SK-N-SH (cell line): ENCODE results near the gene CDCA3. TPM values are rescaled to one million over a fixed set of nuclear protein-coding genes. Genes with fewer than 3 reads are reported as not detected.
A peak's percentile ranks its signal among the peaks of the same experiment; 100 is the strongest.

ENCODE experiments used
- CTCF ChIA-PET: fragments of 300-600, 350-600 bp; formaldehyde crosslinking; extraction: SDS; loops from one replicate; lab custom pipeline; 2021; lab: Yijun Ruan, JAX
- POLR2A ChIA-PET: fragments of 350-600 bp; sonication (Branson Sonifier 250); formaldehyde crosslinking; extraction: SDS; loops from one replicate; lab custom pipeline; 2020; ENCODE audit warnings: antibody characterized with exemption, inconsistent platforms; lab: Yijun Ruan, JAX
- DNase-seq: peaks from one replicate; pipeline ENCODE4 v3.0.0; 2012
- H2AFZ ChIP-seq: fragments of 200-600 bp; sonication (generic); 2 replicates; pipeline ENCODE4 v1.8.1; 2016; ENCODE audit warnings: antibody characterized with exemption, mild to moderate bottlenecking, low read depth
- H3F3A ChIP-seq: fragments of 200-600 bp; sonication (generic); replicated peaks from 2 replicates; pipeline ENCODE3; 2016; ENCODE audit warnings: antibody characterized with exemption, mild to moderate bottlenecking; ENCODE audit not compliant: insufficient read depth
- H3K27ac ChIP-seq, 2 experiments: fragments of 200-500 bp in 1 of 2; fragments of 200-600 bp in 1 of 2; sonication (Bioruptor generic) in 1 of 2; sonication (generic), shearing (Covaris generic) in 1 of 2; 2 replicates each; pipeline versions ENCODE4 v1.5.1 to v1.6.1; 2014 to 2016; ENCODE audit warnings: low read depth in 2 of 2, inconsistent platforms in 1 of 2, low read length in 1 of 2, mild to moderate bottlenecking in 1 of 2, mixed read lengths in 1 of 2
- H3K27me3 ChIP-seq: fragments of 200-600 bp; sonication (generic), shearing (Covaris generic); 2 replicates; pipeline ENCODE4 v1.6.1; 2016; ENCODE audit warnings: mixed run types; ENCODE audit not compliant: insufficient read depth
- H3K36me3 ChIP-seq, 2 experiments: fragments of 200-500 bp in 1 of 2; fragments of 200-600 bp in 1 of 2; sonication (Bioruptor generic) in 1 of 2; sonication (generic) in 1 of 2; replicated peaks in 1 of 2; 2 replicates each; pipeline versions ENCODE3 to v1.5.1; 2014 to 2016; ENCODE audit warnings: low read length in 1 of 2, mild to moderate bottlenecking in 1 of 2; ENCODE audit not compliant: insufficient read depth in 2 of 2, control insufficient read depth in 1 of 2
- H3K4me1 ChIP-seq, 2 experiments: fragments of 200-500 bp in 1 of 2; fragments of 200-600 bp in 1 of 2; sonication (Bioruptor generic) in 1 of 2; sonication (generic), shearing (Covaris generic) in 1 of 2; 2 replicates each; pipeline versions ENCODE4 v1.5.1 to v1.6.1; 2014 to 2016; ENCODE audit warnings: low read depth in 1 of 2, low read length in 1 of 2, mixed run types in 1 of 2; ENCODE audit not compliant: insufficient read depth in 2 of 2, control insufficient read depth in 1 of 2
- H3K4me2 ChIP-seq: fragments of 200-600 bp; sonication (generic), shearing (Covaris generic); 2 replicates; pipeline ENCODE4 v1.6.1; 2017; ENCODE audit warnings: mixed run types
- H3K4me3 ChIP-seq, 2 experiments: fragments of 200-500 bp in 1 of 2; fragments of 200-600 bp in 1 of 2; sonication (Bioruptor generic) in 1 of 2; sonication (generic), shearing (Covaris generic) in 1 of 2; 2 replicates each; pipeline versions ENCODE4 v1.5.1 to v1.8.1; 2014 to 2016; ENCODE audit warnings: low read depth in 2 of 2, inconsistent platforms in 1 of 2, low read length in 1 of 2, mild to moderate bottlenecking in 1 of 2, mixed read lengths in 1 of 2, moderate library complexity in 1 of 2
- H3K79me2 ChIP-seq: fragments of 200-600 bp; sonication (generic); 2 replicates; pipeline ENCODE4 v1.8.1; 2017; ENCODE audit warnings: mild to moderate bottlenecking; ENCODE audit not compliant: insufficient read depth
- H3K9ac ChIP-seq: fragments of 200-600 bp; sonication (generic); 2 replicates; pipeline ENCODE4 v1.6.1; 2017; ENCODE audit warnings: mixed run types
- H3K9me2 ChIP-seq: fragments of 200-600 bp; sonication (generic); 2 replicates; pipeline ENCODE4 v1.6.1; 2017; ENCODE audit warnings: mixed run types
- H3K9me3 ChIP-seq: fragments of 200-600 bp; sonication (generic); 2 replicates; pipeline ENCODE4 v1.6.1; 2017; ENCODE audit warnings: mixed run types, mild to moderate bottlenecking, moderate library complexity
- H4K20me1 ChIP-seq: fragments of 200-600 bp; sonication (generic); 2 replicates; pipeline ENCODE4 v1.6.1; 2017; ENCODE audit warnings: mild to moderate bottlenecking, mixed run types; ENCODE audit not compliant: insufficient read depth
- EP300 ChIP-seq, 2 experiments: IDR thresholded peaks; 2 replicates each; pipeline versions ENCODE4 v1.4.0 to v1.6.1; 2012; ENCODE audit warnings: borderline replicate concordance in 1 of 2, low read depth in 1 of 2, low read length in 1 of 2
- FOXJ3 ChIP-seq: sonication (generic); formaldehyde crosslinking; IDR thresholded peaks from 2 replicates; pipeline ENCODE4 v1.5.1; 2020; ENCODE audit warnings: mild to moderate bottlenecking, missing genetic modification reagents
- JUND ChIP-seq: IDR thresholded peaks from 2 replicates; pipeline ENCODE4 v1.4.0; 2012
- MAX ChIP-seq: IDR thresholded peaks from 2 replicates; pipeline ENCODE4 v1.4.0; 2012; ENCODE audit warnings: low read depth
- MXI1 ChIP-seq: IDR thresholded peaks from 2 replicates; pipeline ENCODE4 v1.6.1; 2012; ENCODE audit warnings: mild to moderate bottlenecking, low read depth, low read length, improper control_type of control experiment
- PBX3 ChIP-seq: IDR thresholded peaks from 2 replicates; pipeline ENCODE4; 2012
- POLR2AphosphoS5 ChIP-seq: IDR thresholded peaks from 2 replicates; pipeline ENCODE4 v1.6.1; 2012; ENCODE audit warnings: low read depth, low read length
- RFX5 ChIP-seq: IDR thresholded peaks from 2 replicates; pipeline ENCODE4 v1.6.1; 2012; ENCODE audit warnings: mild to moderate bottlenecking, improper control_type of control experiment, low read length
- SIN3A ChIP-seq: IDR thresholded peaks from 2 replicates; pipeline ENCODE4 v1.6.1; 2012; ENCODE audit warnings: low read depth, mild to moderate bottlenecking, low read length, moderate library complexity, borderline replicate concordance
- TAF1 ChIP-seq: IDR thresholded peaks from 2 replicates; pipeline ENCODE4 v1.6.1; 2012; ENCODE audit warnings: low read depth, mild to moderate bottlenecking, low read length, moderate library complexity, borderline replicate concordance
- USF1 ChIP-seq: IDR thresholded peaks from 2 replicates; pipeline ENCODE4 v1.4.0; 2012; ENCODE audit warnings: low read depth, borderline replicate concordance
- YY1 ChIP-seq: IDR thresholded peaks from 2 replicates; pipeline ENCODE4 v1.4.0; 2012; ENCODE audit warnings: low read depth, mild to moderate bottlenecking
- WGBS: methylation state at CpG from one replicate; pipeline ENCODE4 v1.1.6; 2017; ENCODE audit warnings: low lambda C conversion rate; 5-methylcytosine and 5-hydroxymethylcytosine counted together
- polyA plus RNA-seq, 3 experiments: library from polyadenylated mRNA; depleted of rRNA; stranded (reverse); fragments of >200 nt; gene quantifications; 2 replicates each; pipeline ENCODE4 v1.2.3, GENCODE V29; 2012
- TF ChIP-seq, protein P1 (sequence below): IDR thresholded peaks from 2 replicates; pipeline ENCODE4 v1.4.0; 2012; ENCODE audit warnings: low read depth, borderline replicate concordance

CDCA3 gene
- polyA plus RNA-seq, 1 of the 3 experiments (the other 2 are of a cell fraction) = 33.0 TPM

- peaks cover 18% of the 10 kb centered on the region for H3F3A ChIP-seq
- H3K27me3 ChIP-seq = no peaks in the 10 kb centered on the region
- no peak overlapping the region for H2AFZ ChIP-seq
- POLR2A ChIA-PET = interaction anchor here (0.6 to 3.4 kb wide), 12 partner anchors 12 to 361 kb away, joined by 3 to 57 read pairs (median 8); partner anchors contain the start of genes C12orf57, MRPL51, P3H3 and PTMS
- peaks cover 7 to 17% of the 10 kb centered on the region in 2 experiments for H3K4me1 ChIP-seq
- no peak for DNase-seq
- no peak for TF ChIP-seq RFX5
- TF ChIP-seq, protein P1, sequence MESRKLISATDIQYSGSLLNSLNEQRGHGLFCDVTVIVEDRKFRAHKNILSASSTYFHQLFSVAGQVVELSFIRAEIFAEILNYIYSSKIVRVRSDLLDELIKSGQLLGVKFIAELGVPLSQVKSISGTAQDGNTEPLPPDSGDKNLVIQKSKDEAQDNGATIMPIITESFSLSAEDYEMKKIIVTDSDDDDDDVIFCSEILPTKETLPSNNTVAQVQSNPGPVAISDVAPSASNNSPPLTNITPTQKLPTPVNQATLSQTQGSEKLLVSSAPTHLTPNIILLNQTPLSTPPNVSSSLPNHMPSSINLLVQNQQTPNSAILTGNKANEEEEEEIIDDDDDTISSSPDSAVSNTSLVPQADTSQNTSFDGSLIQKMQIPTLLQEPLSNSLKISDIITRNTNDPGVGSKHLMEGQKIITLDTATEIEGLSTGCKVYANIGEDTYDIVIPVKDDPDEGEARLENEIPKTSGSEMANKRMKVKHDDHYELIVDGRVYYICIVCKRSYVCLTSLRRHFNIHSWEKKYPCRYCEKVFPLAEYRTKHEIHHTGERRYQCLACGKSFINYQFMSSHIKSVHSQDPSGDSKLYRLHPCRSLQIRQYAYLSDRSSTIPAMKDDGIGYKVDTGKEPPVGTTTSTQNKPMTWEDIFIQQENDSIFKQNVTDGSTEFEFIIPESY = no peak
- no peak for TF ChIP-seq MAX
- no peak for TF ChIP-seq USF1
- TF ChIP-seq JUND = no peak
- no peak for TF ChIP-seq FOXJ3 (CRISPR knock-in tag)
- TF ChIP-seq SIN3A = no peak
- TF ChIP-seq YY1 = no peak
- peak overlapping the region; percentile 65 for H3K9ac ChIP-seq
- H3K4me2 ChIP-seq = peak overlapping the region; percentile 96
- no peaks in the 10 kb centered on the region for H3K9me2 ChIP-seq
- H4K20me1 ChIP-seq = no peaks in the 10 kb centered on the region; the same call in 1 of the 2 replicates
- peaks cover 23 to 49% of the 10 kb centered on the region in 2 experiments for H3K36me3 ChIP-seq
- H3K79me2 ChIP-seq = peaks cover 57% of the 10 kb centered on the region
- CTCF ChIA-PET = interaction anchor here (0.9 to 19.4 kb wide), 7 partner anchors 14 to 119 kb away, joined by 3 to 225 read pairs (median 11); partner anchors contain the start of genes MLF2, P3H3, PTMS and SPSB2
- 41% methylated on average over 1 of the region's 1 CpG for WGBS
- H3K27ac ChIP-seq = peak overlapping the region; percentile 73 to 81
- no peaks in the 10 kb centered on the region for H3K9me3 ChIP-seq
- H3K4me3 ChIP-seq = peak overlapping the region; percentile 70 to 76; a peak in 3 of 4 replicates
These were observed 2.5 kb upstream of the CDCA3 start for GRCh38 chr12:6853626-6854025.

- WGBS = under 1% methylated on average over 17 of the region's 18 CpGs
- DNase-seq = peak; percentile 65
- Histone ChIP-seq H2AFZ (peak overlapping the region; percentile 67; the same call in 1 of the 2 replicates), H3K4me1 (peaks cover 7 to 17% of the 10 kb centered on the region in 2 experiments), H3K27ac (peak overlapping the region; percentile 73 to 81), H3K27me3 (no peaks in the 10 kb centered on the region), H3K4me2 (peak overlapping the region; percentile 96), H4K20me1 (no peaks in the 10 kb centered on the region; the same call in 1 of the 2 replicates), H3K4me3 (peak overlapping the region; percentile 70 to 76), H3K79me2 (peaks cover 64% of the 10 kb centered on the region), H3K9ac (peak overlapping the region; percentile 65), H3F3A (peaks cover 18% of the 10 kb centered on the region), H3K9me2 (no peaks in the 10 kb centered on the region), H3K9me3 (no peaks in the 10 kb centered on the region), H3K36me3 (peaks cover 23 to 41% of the 10 kb centered on the region in 2 experiments)
- TF ChIP-seq TAF1 = 0 out of 2 replicates have a peak, but pooled peaks have one; percentile 25
- 0 out of 2 replicates have a peak, but pooled peaks have one; percentile 18 for TF ChIP-seq PBX3
- TF ChIP-seq EP300 (IDR thresholded peaks at IDR 0.05; ENCODE audit: borderline replicate concordance in 1 of 2, low read depth in 1 of 2, low read length in 1 of 2) = no peak
- peak; percentile 82 for TF ChIP-seq MXI1
- peak; percentile 10; the same call in 1 of the 2 replicates for TF ChIP-seq POLR2AphosphoS5
- ChIA-PET CTCF (interaction anchor here (0.9 to 19.4 kb wide), 10 partner anchors 13 to 340 kb away, joined by 3 to 225 read pairs (median 5); partner anchors contain the start of genes GNB3, MLF2, P3H3 and PTMS), POLR2A (interaction anchor here (0.7 to 3.4 kb wide), 20 partner anchors 12 to 360 kb away, joined by 3 to 57 read pairs (median 6); partner anchors contain the start of genes C12orf57, GAPDH, GNB3 and GPR162)
These were observed 1.7 kb upstream of the CDCA3 start for GRCh38 chr12:6852651-6853354.
